ENCODE data around the gene DCC. TPM values are rescaled to one million over a fixed set of nuclear protein-coding genes. Genes with fewer than 3 reads are reported as not detected.

The DCC gene
- total RNA-seq, 4 donors from 2014 or later, result 0.94 TPM; not detected in 3

DNA sequence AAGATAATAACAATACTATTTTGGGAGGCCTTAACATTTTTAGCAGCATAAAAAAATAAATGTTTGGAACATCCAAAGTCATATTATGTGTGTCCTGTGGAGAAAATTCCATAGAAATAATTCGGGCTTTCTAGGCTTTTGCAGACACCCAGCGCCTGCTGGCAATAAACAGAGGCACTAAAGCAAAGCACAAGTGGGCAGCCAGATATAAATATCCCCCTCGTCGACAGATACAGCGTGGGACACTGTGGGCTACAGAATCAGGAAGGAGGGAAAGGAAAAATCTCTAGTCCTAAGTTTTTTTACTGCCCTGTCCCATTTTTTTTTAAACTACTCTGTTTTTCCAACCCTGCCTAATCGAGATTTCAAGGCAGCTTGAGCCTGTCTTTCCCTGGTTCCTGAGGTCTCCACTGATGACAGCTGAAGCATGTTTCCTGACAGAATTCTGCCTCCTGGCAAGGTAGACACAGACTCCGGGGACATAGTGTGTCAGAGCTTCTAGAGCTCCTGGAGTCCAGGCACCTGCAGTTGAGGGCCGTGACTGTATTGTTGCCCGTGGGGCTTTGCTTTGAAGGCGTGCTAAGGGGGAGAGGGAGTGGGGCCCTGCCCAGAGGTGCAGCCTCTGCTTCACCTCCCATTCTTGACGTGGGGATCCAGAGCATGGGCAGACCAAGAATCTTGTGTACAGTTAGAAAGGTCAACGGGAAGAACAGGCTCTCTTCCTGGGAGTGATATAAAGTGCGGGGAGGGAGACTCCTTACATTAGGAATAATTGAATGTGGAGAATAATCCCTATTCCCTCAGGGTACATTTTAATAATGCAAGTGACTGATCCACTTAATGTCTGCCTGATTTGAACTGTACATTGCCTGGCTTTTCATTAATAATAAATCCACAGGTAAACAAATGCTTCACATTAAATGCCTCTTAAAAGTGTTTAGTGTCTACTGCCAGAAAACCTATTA, 232.3 kb downstream of the DCC start:
- WGBS, 2 donors, result 61 to 63% methylated on average over 12 to 13 of the region's 13 CpGs
- intact Hi-C loops (cut with DNase I), result no loop called here
- no peak for TF ChIP-seq POLR2A (IDR thresholded peaks at IDR 0.05)
- TF ChIP-seq, protein P1, sequence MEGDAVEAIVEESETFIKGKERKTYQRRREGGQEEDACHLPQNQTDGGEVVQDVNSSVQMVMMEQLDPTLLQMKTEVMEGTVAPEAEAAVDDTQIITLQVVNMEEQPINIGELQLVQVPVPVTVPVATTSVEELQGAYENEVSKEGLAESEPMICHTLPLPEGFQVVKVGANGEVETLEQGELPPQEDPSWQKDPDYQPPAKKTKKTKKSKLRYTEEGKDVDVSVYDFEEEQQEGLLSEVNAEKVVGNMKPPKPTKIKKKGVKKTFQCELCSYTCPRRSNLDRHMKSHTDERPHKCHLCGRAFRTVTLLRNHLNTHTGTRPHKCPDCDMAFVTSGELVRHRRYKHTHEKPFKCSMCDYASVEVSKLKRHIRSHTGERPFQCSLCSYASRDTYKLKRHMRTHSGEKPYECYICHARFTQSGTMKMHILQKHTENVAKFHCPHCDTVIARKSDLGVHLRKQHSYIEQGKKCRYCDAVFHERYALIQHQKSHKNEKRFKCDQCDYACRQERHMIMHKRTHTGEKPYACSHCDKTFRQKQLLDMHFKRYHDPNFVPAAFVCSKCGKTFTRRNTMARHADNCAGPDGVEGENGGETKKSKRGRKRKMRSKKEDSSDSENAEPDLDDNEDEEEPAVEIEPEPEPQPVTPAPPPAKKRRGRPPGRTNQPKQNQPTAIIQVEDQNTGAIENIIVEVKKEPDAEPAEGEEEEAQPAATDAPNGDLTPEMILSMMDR (IDR thresholded peaks at IDR 0.05), result no peak
- Histone ChIP-seq H3K27ac (no peak overlapping the region), H3K9me3 (no peaks in the 10 kb centered on the region), H3K4me1 (no peaks in the 10 kb centered on the region), H3K36me3 (no peaks in the 10 kb centered on the region), H3K4me3 (replicated peaks in 1 of 3) (no peak overlapping the region), H3K27me3 (no peaks in the 10 kb centered on the region)
- DNase-seq, result no peak

DNA sequence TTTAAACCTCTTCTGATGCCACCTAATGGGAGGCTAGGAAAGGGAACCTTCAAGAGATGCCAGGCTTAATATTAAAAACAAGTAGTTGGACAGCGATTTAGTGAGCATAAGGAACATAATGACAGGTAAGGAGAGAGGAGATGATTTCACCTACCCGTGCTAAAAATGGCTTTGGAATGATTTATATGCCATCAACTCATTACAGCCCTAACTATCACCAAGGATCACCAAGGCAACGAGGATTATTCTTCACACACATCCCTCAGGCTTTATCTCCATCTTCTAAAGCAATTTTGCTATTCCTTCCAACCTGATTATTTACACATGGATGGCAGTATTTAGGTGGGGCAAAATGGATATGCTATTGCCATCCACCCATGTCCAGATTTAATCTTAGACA, 237.8 kb downstream of the DCC start:
- Histone ChIP-seq H3K4me1 (no peaks in the 10 kb centered on the region), H3K9me3 (no peaks in the 10 kb centered on the region), H3K27ac (no peak overlapping the region), H3K36me3 (no peaks in the 10 kb centered on the region), H3K27me3 (no peaks in the 10 kb centered on the region), H3K4me3 (replicated peaks in 1 of 3) (no peak overlapping the region)
- intact Hi-C loops (cut with DNase I), result no loop called here
- 70 to 71% methylated on average over 3 of the region's 3 CpGs for WGBS, 2 donors
- TF ChIP-seq, protein P1 (IDR thresholded peaks at IDR 0.05), result no peak
- no peak for TF ChIP-seq POLR2A (IDR thresholded peaks at IDR 0.05)
- DNase-seq, result no peak

DNA sequence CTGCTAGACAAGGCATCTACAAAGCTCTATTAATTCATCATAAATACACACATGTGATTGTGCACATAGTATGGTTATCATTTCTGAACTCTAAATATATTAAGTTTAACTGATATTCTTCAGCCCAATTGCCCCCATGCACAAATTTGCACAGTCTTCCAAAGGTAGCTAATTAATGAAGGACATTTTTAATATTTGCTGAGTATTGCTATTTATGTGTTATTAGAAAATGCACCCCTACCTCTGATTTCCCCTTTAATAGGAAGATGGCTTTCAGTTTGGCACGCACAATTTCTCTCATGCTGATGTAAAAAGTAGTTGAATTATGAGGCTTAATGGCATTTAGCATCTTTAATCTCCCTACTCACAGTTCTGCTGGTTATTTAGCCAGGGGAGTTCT, 242.1 kb downstream of the DCC start:
- no peaks in the 10 kb centered on the region for H3K27me3 ChIP-seq
- H3K27ac ChIP-seq, result no peak overlapping the region
- H3K9me3 ChIP-seq, result no peaks in the 10 kb centered on the region
- H3K36me3 ChIP-seq, result no peaks in the 10 kb centered on the region
- intact Hi-C loops (cut with DNase I), result no loop called here
- WGBS, 2 donors, result 72 to 80% methylated on average over 1 of the region's 1 CpG
- no peak overlapping the region for H3K4me3 ChIP-seq (replicated peaks in 1 of 3)
- H3K4me1 ChIP-seq, result no peaks in the 10 kb centered on the region
- TF ChIP-seq POLR2A (IDR thresholded peaks at IDR 0.05), result no peak
- TF ChIP-seq, protein P1 (IDR thresholded peaks at IDR 0.05), result no peak
- DNase-seq, result no peak

DNA sequence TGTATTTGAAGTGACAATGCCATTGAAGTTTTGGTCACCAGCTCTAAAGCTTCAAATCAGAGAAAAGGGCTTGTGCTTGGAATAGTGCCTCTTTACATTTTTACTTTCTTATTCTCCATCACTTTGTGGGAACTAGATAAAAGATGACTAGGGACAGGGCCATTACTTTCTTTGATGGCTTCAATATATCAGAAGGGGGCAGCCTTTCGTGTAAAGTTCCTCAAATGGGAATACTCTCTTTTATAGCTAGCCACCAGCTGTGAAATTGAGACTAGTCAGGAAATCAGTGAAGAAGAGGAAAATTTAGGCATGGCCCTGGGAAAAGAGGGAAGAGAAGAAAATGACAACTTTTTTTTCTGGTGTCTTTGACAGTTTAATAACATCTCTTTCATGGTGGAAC, 242.5 kb downstream of the DCC start:
- Histone ChIP-seq H3K27ac (no peak overlapping the region), H3K4me3 (replicated peaks in 1 of 3) (no peak overlapping the region), H3K36me3 (no peaks in the 10 kb centered on the region), H3K27me3 (no peaks in the 10 kb centered on the region), H3K4me1 (no peaks in the 10 kb centered on the region), H3K9me3 (no peaks in the 10 kb centered on the region)
- no peak for TF ChIP-seq POLR2A (IDR thresholded peaks at IDR 0.05)
- TF ChIP-seq, protein P1 (IDR thresholded peaks at IDR 0.05), result no peak
- no peak for DNase-seq
- 25 to 33% methylated on average over 1 of the region's 1 CpG for WGBS, 2 donors
- intact Hi-C loops (cut with DNase I), result no loop called here

DNA sequence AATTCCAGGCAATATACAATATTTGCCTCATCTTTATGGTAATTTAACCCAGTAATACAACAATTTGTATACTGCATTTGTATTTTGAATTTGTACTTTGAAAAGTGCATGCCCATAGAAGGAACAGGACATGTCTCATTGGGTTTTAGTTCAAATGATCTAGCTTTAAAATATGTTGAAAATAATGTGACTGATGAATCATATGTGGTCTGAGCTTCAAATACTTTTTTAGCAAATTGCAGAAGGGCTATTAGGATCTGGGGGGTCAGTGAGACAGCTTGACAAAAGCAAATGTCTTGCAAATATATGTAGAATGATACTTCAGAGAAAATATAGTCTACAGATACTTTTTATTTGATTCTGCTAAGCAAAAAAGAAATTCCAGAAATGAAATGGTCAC, 248.9 kb downstream of the DCC start:
- Histone ChIP-seq H3K27ac (no peak overlapping the region), H3K27me3 (no peaks in the 10 kb centered on the region), H3K4me1 (no peaks in the 10 kb centered on the region), H3K4me3 (replicated peaks in 1 of 3) (no peak overlapping the region), H3K36me3 (no peaks in the 10 kb centered on the region), H3K9me3 (no peaks in the 10 kb centered on the region)
- intact Hi-C loops (cut with DNase I), result no loop called here
- TF ChIP-seq, protein P1 (IDR thresholded peaks at IDR 0.05), result no peak
- no peak for TF ChIP-seq POLR2A (IDR thresholded peaks at IDR 0.05)
- DNase-seq, result no peak

Data from thyroid gland (tissue), 4 donors.